ENCODE results near the gene AP5B1.

AP5B1 gene

DNA sequence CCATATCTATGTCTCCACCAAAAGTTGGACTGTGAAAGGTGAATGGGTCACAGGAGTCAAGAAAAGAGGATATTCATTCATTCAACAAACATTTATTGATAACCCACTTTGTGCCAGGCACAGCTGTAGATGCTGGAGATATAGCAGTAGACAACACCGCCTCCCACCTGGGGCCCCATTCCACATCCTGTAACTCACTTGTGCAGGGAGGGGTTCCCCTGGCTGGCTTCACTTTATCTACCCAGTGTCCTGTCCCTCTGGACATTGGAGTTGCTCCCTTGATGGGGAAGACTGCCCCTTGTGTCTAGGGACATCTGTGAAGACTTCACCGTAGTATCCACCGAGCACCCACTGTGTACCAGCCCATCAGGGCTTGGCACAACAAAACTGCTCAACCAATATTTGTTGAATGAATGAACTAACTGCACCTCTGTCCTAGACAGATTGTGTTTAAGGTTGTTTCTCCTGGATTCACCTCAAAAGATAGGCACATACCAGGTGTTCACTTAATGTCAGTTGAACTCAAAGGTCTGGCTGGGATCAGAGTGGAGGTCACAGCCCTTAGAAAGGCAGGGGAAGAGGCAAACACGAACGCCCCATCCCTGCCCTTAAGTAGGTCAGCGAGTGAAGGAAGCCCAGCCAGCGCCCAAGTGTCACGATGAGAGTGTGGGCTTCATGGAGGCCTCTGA lies 4.7 kb upstream of the AP5B1 start:
- TF ChIP-seq, protein P1, sequence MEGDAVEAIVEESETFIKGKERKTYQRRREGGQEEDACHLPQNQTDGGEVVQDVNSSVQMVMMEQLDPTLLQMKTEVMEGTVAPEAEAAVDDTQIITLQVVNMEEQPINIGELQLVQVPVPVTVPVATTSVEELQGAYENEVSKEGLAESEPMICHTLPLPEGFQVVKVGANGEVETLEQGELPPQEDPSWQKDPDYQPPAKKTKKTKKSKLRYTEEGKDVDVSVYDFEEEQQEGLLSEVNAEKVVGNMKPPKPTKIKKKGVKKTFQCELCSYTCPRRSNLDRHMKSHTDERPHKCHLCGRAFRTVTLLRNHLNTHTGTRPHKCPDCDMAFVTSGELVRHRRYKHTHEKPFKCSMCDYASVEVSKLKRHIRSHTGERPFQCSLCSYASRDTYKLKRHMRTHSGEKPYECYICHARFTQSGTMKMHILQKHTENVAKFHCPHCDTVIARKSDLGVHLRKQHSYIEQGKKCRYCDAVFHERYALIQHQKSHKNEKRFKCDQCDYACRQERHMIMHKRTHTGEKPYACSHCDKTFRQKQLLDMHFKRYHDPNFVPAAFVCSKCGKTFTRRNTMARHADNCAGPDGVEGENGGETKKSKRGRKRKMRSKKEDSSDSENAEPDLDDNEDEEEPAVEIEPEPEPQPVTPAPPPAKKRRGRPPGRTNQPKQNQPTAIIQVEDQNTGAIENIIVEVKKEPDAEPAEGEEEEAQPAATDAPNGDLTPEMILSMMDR (IDR thresholded peaks at IDR 0.05; ENCODE audit: low read depth, low read length), result no peak
- DNase-seq (ENCODE audit: low read depth in 2 of 2), result no peak
- H3K4me3 ChIP-seq (replicated peaks in 1 of 2; ENCODE audit: low read depth in 2 of 2, low read length in 2 of 2), result no peak overlapping the region

DNA sequence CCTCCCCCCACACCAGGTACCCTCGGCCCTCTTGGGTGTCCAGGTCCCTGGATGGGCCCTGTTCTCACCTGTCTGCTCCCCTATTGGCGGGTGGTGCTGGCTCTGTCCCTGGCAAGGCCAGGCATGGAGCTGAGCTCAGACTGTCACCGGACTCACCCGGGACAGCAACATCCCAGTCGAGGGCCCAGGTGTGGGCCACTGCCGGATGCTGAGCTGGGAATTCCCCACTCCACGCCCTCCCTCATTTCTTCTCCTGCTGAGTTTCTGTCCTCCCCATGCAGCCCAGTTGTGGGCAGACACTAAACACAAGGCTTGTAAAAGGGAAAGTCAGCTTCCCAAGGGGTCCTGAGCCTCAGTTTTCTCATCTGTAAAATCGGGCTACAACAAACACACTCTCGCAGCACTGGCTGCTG lies 2.0 kb upstream of the AP5B1 start:
- TF ChIP-seq, protein P1 (IDR thresholded peaks at IDR 0.05; ENCODE audit: low read depth, low read length), result no peak
- no peak for DNase-seq (ENCODE audit: low read depth in 2 of 2)
- no peak overlapping the region for H3K4me3 ChIP-seq (replicated peaks in 1 of 2; ENCODE audit: low read depth in 2 of 2, low read length in 2 of 2)

DNA sequence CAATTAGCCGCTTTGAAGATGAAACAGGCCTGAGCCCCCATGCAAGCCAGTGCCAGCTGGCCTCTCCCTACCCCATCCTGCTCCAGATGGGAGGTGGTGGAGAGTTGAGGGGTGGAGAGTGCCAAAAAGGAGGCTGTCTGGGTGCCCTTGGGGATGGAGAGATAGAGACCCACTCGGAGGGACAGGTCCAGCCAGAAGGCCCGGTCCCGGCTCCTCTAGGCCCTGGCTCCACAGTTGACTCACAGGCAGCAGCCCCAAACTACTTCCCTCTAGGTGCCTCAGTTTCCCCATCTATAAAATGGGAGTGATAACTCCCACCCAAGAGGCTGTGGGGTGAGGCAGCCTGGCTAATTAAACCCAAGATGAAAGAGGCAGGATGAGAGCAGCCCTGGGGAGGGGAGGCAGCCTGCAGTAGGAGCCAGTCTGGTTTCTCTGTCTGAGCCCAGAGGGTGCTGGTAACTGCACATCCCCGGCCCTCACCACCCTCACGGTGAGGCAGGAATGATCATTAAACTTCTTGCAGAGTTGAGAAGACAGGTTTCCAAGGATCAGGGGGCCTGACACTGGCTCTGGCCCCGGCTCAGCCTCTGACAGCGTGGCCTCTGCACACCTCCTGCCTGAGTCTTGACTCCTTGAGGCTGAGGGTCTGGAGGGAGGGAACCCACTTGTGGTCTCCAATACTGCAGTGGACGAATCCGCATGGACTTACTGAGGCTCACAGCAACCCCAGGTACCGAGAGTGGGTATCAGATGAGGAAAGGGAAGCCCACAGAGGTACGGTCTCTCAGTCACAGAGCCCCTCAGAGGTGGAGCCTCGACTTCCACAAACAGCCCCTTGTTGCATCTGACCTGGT lies 1.4 kb upstream of the AP5B1 start:
- TF ChIP-seq, protein P1 (IDR thresholded peaks at IDR 0.05; ENCODE audit: low read depth, low read length), result no peak
- no peak for DNase-seq (ENCODE audit: low read depth in 2 of 2)
- no peak overlapping the region for H3K4me3 ChIP-seq (replicated peaks in 1 of 2; ENCODE audit: low read depth in 2 of 2, low read length in 2 of 2)

DNA sequence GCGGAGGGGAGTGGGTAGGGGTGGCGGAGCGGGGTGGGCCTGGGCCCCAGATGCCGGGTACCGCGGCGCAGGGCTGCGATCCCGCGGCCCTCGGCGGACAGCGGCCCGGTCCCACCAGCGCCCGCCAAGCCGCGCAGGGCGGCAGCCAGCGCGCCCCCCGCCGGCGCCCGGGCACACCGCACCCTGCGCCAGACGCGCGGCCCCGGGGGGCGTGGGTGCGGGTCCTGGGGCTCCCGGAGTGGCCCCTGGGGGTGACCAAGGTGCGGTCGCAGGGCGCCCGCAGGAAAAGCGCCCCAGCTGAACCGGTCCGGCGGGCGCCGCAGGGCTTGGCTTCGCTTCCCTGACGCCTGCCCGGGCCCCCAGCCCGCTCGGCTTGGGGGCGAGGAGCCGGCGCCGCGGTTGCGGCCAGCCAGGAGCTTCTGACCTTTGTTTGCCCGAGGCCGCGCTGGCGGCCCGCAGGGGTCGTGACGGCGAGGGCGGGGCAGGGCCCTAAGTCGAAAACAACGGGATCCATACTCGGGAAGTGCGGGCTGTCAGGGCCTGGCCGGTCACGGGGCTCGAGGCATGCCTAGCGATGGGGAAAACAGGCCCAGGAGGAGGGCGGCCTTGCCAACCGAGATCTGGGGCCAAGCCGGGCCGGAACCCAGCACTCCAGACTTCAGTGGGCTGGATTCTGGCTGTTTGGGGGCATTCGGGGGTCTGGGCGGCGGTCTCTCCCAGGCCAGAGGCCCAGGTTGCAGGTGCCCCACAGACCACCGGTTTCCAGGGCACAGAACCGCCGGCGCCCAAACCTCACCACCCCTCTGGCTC lies 581 bp upstream of the AP5B1 start:
- TF ChIP-seq, protein P1 (IDR thresholded peaks at IDR 0.05; ENCODE audit: low read depth, low read length), result no peak
- DNase-seq (ENCODE audit: low read depth in 2 of 2), result no peak
- H3K4me3 ChIP-seq (replicated peaks in 1 of 2; ENCODE audit: low read depth in 2 of 2, low read length in 2 of 2), result peak overlapping the region; percentile 42 to 52

DNA sequence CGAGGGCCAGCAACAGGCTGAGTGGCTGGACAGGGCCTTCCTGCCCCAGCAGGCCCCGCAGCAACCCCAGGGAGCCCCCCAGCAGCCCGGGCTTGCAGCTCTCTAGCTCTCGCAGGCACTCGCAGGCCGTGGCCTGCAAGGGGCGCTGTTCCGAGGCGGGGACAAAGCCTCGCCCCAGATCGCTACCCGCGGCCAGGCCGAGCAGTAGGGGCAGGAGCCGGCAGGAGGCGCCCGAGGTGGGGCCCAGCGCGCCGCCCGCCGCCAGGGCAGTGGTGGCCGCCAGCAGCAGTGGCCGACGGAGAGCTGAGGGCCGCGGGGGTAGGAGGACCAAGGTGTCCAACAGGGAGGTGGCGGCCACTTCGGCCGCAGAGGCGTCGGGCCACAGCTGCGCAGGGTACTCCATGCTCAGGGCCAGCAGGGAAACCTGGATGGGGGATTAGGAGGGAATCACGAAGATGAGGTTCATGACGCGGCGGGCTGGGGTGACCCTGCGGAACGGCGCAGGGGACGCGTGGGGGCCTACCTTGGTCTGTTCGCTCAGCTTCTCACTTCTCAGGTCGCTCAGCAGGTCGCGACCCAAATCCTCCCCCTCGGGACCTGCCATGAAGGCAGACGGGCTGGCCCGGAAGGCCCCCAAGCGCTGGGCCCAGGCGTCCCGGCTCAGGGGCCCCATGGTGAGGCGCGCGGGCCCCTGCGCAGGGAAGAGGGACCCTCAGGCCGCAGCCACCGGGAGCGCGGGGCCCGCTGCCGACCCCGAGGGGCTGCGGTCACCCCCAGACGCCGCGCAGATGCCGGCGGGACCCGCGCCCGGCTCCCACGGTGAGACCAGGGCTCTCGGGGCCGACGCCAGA lies 632 bp downstream of the AP5B1 start:
- peak overlapping the region; percentile 87 for H3K4me3 ChIP-seq (replicated peaks in 1 of 2; ENCODE audit: low read depth in 2 of 2, low read length in 2 of 2)
- peak; percentile 83 to 84 for DNase-seq (ENCODE audit: low read depth in 2 of 2)
- TF ChIP-seq, protein P1 (IDR thresholded peaks at IDR 0.05; ENCODE audit: low read depth, low read length), result peak; percentile 86

DNA sequence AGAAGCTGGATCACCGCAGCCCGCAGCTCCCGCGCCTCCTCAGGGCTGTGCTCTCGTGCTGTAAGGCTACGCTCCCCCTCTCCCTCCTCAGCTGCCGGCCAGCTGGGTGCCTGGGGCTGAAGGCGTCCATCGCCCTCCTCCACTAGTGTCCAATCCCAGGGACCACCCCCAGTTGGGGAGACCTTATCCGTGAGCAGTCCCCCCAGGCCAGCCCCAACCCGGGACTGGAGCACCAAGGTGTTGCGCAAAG lies 1.2 kb downstream of the AP5B1 start:
- TF ChIP-seq, protein P1 (IDR thresholded peaks at IDR 0.05; ENCODE audit: low read depth, low read length), result no peak
- DNase-seq (ENCODE audit: low read depth in 2 of 2), result no peak
- peak overlapping the region; percentile 87 for H3K4me3 ChIP-seq (replicated peaks in 1 of 2; ENCODE audit: low read depth in 2 of 2, low read length in 2 of 2)
